SK-N-MC (cell line): Measurements from ENCODE around the gene EEFSEC.

Experiments
- EZH2 ChIP-seq: fragments of 200-600 bp; sonication (generic); IDR thresholded peaks from one replicate; pipeline ENCODE4 v1.6.1; 2017; ENCODE audit warnings: antibody characterized with exemption
- POLR2AphosphoS5 ChIP-seq: IDR thresholded peaks from 2 replicates; pipeline ENCODE4 v1.6.1; 2012; ENCODE audit warnings: mild to moderate bottlenecking, low read depth, low read length, borderline replicate concordance

GRCh38 chr3:128232376-128233178 lies 79.3 kb downstream of the EEFSEC start:
- TF ChIP-seq POLR2AphosphoS5: peak; percentile 38; the same call in 1 of the 2 replicates
- TF ChIP-seq EZH2: no peak
